PFSK-1 (cell line): Measurements from ENCODE around the gene TOX2.

ENCODE experiments used
- POLR2AphosphoS5 ChIP-seq: IDR thresholded peaks from 2 replicates; pipeline ENCODE4 v1.6.1; 2012; ENCODE audit warnings: low read depth, mild to moderate bottlenecking, control low read depth, low read length, moderate library complexity
- SIN3A ChIP-seq: IDR thresholded peaks from 2 replicates; pipeline ENCODE4 v1.6.1; 2012; ENCODE audit warnings: mild to moderate bottlenecking, low read length, moderate library complexity, borderline replicate concordance; ENCODE audit not compliant: insufficient read depth
- TF ChIP-seq, protein P1 (sequence below), 2 experiments: IDR thresholded peaks; 2 replicates each; pipeline versions ENCODE4 v1.6.1 to v1.8.0; 2011 to 2012; ENCODE audit warnings: low read depth in 2 of 2, low read length in 2 of 2, control low read depth in 1 of 2, inconsistent platforms in 1 of 2, mild to moderate bottlenecking in 1 of 2, moderate library complexity in 1 of 2; ENCODE audit not compliant: insufficient read depth in 1 of 2

DNA sequence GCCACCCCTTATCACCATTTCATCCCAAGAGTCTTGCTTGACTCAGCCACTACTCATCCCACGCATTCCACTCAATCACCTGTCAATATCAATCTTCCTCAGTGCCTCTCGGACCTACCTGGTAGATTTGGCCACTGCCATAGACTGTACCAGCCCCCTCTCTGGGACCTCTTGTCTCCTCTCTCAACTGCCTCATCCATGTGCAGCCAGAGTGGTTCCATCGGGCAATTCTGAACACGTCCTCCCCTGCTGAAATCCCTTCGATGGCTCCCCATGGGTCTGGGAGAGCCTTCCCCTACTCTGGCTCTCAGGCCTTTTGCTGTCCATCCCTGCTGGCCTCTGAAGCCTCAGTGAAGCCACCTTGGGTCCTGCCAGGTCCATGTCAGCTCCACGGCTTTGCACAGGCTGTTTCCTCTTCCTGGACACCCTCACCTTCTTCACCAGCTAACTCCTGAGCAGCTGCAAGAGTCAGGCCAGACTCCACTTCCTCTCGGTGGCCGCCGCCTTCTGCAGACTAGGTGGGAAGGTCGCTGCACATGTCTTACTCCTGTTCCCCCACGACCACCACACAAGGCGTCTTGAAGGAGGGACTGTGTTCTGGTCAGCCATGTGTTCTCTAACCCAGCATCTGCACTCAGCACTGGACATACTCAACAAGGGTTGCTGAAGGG, 120.4 kb downstream of the TOX2 start:
- TF ChIP-seq SIN3A (no peak), POLR2AphosphoS5 (no peak)
- TF ChIP-seq, protein P1, sequence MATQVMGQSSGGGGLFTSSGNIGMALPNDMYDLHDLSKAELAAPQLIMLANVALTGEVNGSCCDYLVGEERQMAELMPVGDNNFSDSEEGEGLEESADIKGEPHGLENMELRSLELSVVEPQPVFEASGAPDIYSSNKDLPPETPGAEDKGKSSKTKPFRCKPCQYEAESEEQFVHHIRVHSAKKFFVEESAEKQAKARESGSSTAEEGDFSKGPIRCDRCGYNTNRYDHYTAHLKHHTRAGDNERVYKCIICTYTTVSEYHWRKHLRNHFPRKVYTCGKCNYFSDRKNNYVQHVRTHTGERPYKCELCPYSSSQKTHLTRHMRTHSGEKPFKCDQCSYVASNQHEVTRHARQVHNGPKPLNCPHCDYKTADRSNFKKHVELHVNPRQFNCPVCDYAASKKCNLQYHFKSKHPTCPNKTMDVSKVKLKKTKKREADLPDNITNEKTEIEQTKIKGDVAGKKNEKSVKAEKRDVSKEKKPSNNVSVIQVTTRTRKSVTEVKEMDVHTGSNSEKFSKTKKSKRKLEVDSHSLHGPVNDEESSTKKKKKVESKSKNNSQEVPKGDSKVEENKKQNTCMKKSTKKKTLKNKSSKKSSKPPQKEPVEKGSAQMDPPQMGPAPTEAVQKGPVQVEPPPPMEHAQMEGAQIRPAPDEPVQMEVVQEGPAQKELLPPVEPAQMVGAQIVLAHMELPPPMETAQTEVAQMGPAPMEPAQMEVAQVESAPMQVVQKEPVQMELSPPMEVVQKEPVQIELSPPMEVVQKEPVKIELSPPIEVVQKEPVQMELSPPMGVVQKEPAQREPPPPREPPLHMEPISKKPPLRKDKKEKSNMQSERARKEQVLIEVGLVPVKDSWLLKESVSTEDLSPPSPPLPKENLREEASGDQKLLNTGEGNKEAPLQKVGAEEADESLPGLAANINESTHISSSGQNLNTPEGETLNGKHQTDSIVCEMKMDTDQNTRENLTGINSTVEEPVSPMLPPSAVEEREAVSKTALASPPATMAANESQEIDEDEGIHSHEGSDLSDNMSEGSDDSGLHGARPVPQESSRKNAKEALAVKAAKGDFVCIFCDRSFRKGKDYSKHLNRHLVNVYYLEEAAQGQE (IDR thresholded peaks at IDR 0.05; ENCODE audit: insufficient read depth in 1 of 2, low read depth in 2 of 2, low read length in 2 of 2): no peak
